Gastrocnemius medialis (tissue), 4 donors: Measurements from ENCODE around the gene SESN2. TPM values are rescaled to one million over a fixed set of nuclear protein-coding genes. Genes with fewer than 3 reads are reported as not detected.

ENCODE experiments used
- ATAC-seq, 2 donors: fragments of 150-250 bp; one replicate each; pipeline ENCODE4 v1.9.1; 2016
- DNase-seq, 2 donors: peaks; one replicate each; pipeline ENCODE4 v3.0.0-alpha.2; 2019
- H3K27ac ChIP-seq, 4 donors: fragments of 200-600 bp; sonication (generic); 1 replicate in 1 of 4; 2 replicates in 3 of 4; pipeline ENCODE4 v1.5.1; 2016 to 2018; ENCODE audit warnings: mild to moderate bottlenecking in 2 of 4, moderate library complexity in 1 of 4
- H3K27me3 ChIP-seq, 3 donors: fragments of 200-600 bp; sonication (generic) in 2 of 3; 1 replicate in 1 of 3; 2 replicates in 2 of 3; pipeline versions ENCODE4 v1.5.1 to v1.6.0; 2016 to 2019; ENCODE audit warnings: mild to moderate bottlenecking in 1 of 3, moderate library complexity in 1 of 3
- H3K36me3 ChIP-seq, 2 donors: fragments of 200-600 bp; sonication (generic) in 1 of 2; one replicate each; pipeline ENCODE4 v1.5.1; 2017 to 2018
- H3K4me1 ChIP-seq, 2 donors: fragments of 200-600 bp; sonication (generic) in 1 of 2; one replicate each; pipeline ENCODE4 v1.5.1; 2016 to 2017; ENCODE audit warnings: mild to moderate bottlenecking in 2 of 2
- H3K4me3 ChIP-seq, 4 donors: fragments of 200-600 bp; sonication (generic) in 3 of 4; 1 replicate in 1 of 4; 2 replicates in 3 of 4; pipeline ENCODE4 v1.5.1; 2016 to 2019; ENCODE audit warnings: mild to moderate bottlenecking in 2 of 4
- H3K9me3 ChIP-seq, 3 donors: fragments of 200-600 bp; sonication (generic) in 2 of 3; 1 replicate in 1 of 3; 2 replicates in 2 of 3; pipeline ENCODE4 v1.5.1; 2016 to 2019
- POLR2A ChIP-seq, 2 donors: fragments of 450-650 bp; IDR thresholded peaks; one replicate each; pipeline ENCODE4 v1.6.1; 2017; ENCODE audit warnings: antibody characterized with exemption in 2 of 2, mild to moderate bottlenecking in 2 of 2, moderate library complexity in 2 of 2
- in situ Hi-C, 4 donors: fragments of 200-750 bp; cut with MboI; loops; one replicate each; pipeline versions ENCODE4 v1.15.0 to v1.8.0; 2017; ENCODE audit warnings: low sequenced_read_pairs in 4 of 4
- intact Hi-C: fragments of 100-400 bp; cut with DNase I; formaldehyde crosslinking; loops from one replicate; pipeline ENCODE4 v1.15.1; 2023; ENCODE audit warnings: low total_unique reads
- total RNA-seq, 4 donors: library from RNA; depleted of rRNA; stranded (reverse); fragments of >200 nt; gene quantifications; one replicate each; pipeline versions ENCODE4 v1.1.0 to v1.2.3, GENCODE V29; 2016
- TF ChIP-seq, protein P1 (sequence below), 5 experiments: fragments of 450-650 bp in 3 of 5; fragments of 200-600 bp in 2 of 5; sonication (generic) in 2 of 5; IDR thresholded peaks in 4 of 5; conservative IDR thresholded peaks in 1 of 5; 1 replicate in 4 of 5; 2 replicates in 1 of 5; pipeline ENCODE4 v1.5.1; 2016 to 2019; ENCODE audit warnings: antibody characterized with exemption in 5 of 5, mild to moderate bottlenecking in 3 of 5, moderate library complexity in 3 of 5

SESN2 gene
- total RNA-seq, 4 donors from 2014 or later: 5.6 to 18.9 (median 12.4) TPM

GRCh38 chr1:28309702-28310101 is 50.4 kb downstream of the SESN2 start:
- Histone ChIP-seq H3K4me3 (no peak overlapping the region), H3K4me1 (no peaks in the 10 kb centered on the region), H3K36me3 (no peaks in the 10 kb centered on the region), H3K27ac (no peak overlapping the region), H3K27me3 (no peaks in the 10 kb centered on the region), H3K9me3 (no peaks in the 10 kb centered on the region)
- ATAC-seq: no peak
- intact Hi-C loops: no loop called here
- in situ Hi-C loops: no loop called here
- no peak for DNase-seq
- TF ChIP-seq POLR2A (IDR thresholded peaks at IDR 0.05): no peak
- TF ChIP-seq, protein P1, sequence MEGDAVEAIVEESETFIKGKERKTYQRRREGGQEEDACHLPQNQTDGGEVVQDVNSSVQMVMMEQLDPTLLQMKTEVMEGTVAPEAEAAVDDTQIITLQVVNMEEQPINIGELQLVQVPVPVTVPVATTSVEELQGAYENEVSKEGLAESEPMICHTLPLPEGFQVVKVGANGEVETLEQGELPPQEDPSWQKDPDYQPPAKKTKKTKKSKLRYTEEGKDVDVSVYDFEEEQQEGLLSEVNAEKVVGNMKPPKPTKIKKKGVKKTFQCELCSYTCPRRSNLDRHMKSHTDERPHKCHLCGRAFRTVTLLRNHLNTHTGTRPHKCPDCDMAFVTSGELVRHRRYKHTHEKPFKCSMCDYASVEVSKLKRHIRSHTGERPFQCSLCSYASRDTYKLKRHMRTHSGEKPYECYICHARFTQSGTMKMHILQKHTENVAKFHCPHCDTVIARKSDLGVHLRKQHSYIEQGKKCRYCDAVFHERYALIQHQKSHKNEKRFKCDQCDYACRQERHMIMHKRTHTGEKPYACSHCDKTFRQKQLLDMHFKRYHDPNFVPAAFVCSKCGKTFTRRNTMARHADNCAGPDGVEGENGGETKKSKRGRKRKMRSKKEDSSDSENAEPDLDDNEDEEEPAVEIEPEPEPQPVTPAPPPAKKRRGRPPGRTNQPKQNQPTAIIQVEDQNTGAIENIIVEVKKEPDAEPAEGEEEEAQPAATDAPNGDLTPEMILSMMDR (IDR thresholded peaks at IDR 0.05 in 4 of 5, conservative IDR thresholded peaks at IDR 0.05 in 1 of 5): no peak

DNA sequence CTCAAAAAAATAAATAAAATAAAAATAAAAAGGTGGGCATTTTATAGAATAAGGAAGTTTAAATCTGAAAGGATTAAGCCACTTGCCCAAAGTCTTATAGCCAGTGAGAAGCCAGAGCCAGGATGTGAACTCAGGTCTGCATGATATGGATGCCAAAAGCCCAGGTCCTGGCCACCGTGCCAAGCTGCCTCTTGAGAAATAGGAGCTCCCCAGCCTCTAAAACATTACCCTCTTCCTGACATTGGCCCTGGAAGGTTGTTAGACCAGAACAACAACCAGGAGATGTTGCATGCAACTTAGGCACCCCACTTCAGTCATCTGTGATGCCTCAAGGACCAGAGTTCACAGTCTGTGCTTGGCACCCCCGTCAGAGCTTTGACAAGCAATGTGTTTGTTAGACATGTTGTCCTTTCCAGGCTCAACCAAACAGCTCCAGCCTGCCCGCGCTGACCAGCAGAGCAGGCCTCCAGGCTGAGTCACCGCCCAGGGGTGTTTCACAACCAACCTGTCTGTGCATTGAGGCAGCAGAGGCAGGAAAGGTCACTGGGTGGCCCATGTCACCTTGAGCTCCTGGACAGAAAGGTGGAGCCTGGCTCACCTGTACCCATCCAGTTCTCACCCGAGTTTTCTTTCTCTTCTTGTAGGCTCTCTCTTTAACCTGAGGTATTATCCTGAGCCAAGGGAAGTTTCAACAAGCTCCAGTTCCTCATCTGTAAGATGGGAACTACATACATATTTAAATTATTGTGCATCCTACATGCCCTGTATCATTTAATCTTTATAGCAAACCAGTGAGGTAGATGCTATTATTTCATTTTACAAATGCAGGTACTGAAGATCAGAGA is 54.6 kb downstream of the SESN2 start:
- Histone ChIP-seq H3K4me3 (no peak overlapping the region), H3K27ac (no peak overlapping the region), H3K4me1 (no peaks in the 10 kb centered on the region), H3K36me3 (no peaks in the 10 kb centered on the region), H3K9me3 (no peaks in the 10 kb centered on the region), H3K27me3 (no peaks in the 10 kb centered on the region)
- no peak for ATAC-seq
- peak in 1 of 2 donors; percentile 28 for DNase-seq
- intact Hi-C loops: no loop called here
- in situ Hi-C loops: no loop called here
- no peak for TF ChIP-seq POLR2A (IDR thresholded peaks at IDR 0.05)
- TF ChIP-seq, protein P1 (IDR thresholded peaks at IDR 0.05 in 4 of 5, conservative IDR thresholded peaks at IDR 0.05 in 1 of 5): no peak

GRCh38 chr1:28314547-28314941 is 55.2 kb downstream of the SESN2 start:
- Histone ChIP-seq H3K9me3 (no peaks in the 10 kb centered on the region), H3K4me1 (no peaks in the 10 kb centered on the region), H3K27me3 (no peaks in the 10 kb centered on the region), H3K27ac (no peak overlapping the region), H3K4me3 (no peak overlapping the region), H3K36me3 (no peaks in the 10 kb centered on the region)
- ATAC-seq (no peak), DNase-seq (no peak)
- TF ChIP-seq, protein P1 (IDR thresholded peaks at IDR 0.05 in 4 of 5, conservative IDR thresholded peaks at IDR 0.05 in 1 of 5): no peak
- no peak for TF ChIP-seq POLR2A (IDR thresholded peaks at IDR 0.05)
- intact Hi-C loops: no loop called here
- in situ Hi-C loops: no loop called here

GRCh38 chr1:28317014-28317413 is 57.7 kb downstream of the SESN2 start:
- no peak overlapping the region for H3K4me3 ChIP-seq
- in situ Hi-C loops (no loop called here), intact Hi-C loops (no loop called here)
- TF ChIP-seq POLR2A (IDR thresholded peaks at IDR 0.05): no peak
- TF ChIP-seq, protein P1 (IDR thresholded peaks at IDR 0.05 in 4 of 5, conservative IDR thresholded peaks at IDR 0.05 in 1 of 5): no peak
- H3K9me3 ChIP-seq: no peaks in the 10 kb centered on the region
- H3K4me1 ChIP-seq: no peaks in the 10 kb centered on the region
- H3K27me3 ChIP-seq: no peaks in the 10 kb centered on the region
- no peak overlapping the region for H3K27ac ChIP-seq
- no peak for ATAC-seq
- DNase-seq: no peak
- H3K36me3 ChIP-seq: no peaks in the 10 kb centered on the region
